GM13976 (cell line): ENCODE data around the gene MMP27.
"Not testable (repeated sequence)": the region's sequence is repeated elsewhere in the genome, so short reads cannot be mapped to it uniquely, and the experiment has no call there.

ENCODE experiments used
- DNase-seq: peaks from one replicate; pipeline ENCODE4 v3.0.0; 2012; ENCODE audit warnings: low spot score
- CTCF ChIP-seq: IDR thresholded peaks from 2 replicates; pipeline ENCODE4 v1.5.1; 2012; ENCODE audit warnings: borderline replicate concordance, mild to moderate bottlenecking; ENCODE audit not compliant: insufficient read depth; ENCODE audit errors: extremely low read depth, missing control alignments, control extremely low read depth
- in situ Hi-C: fragments of 300-500 bp; cut with MboI; formaldehyde crosslinking; loops from one replicate; pipeline ENCODE4 v1.12.0; 2022; ENCODE audit warnings: low sequenced_read_pairs, mixed read lengths, inconsistent platforms; ENCODE audit not compliant: unreplicated experiment

MMP27 gene

GRCh38 chr11:102733232-102733875, 27.8 kb upstream of the MMP27 start:
- TF ChIP-seq CTCF = peak; percentile 67
- peak; percentile 71 for DNase-seq
- in situ Hi-C loops = no loop called here

- in situ Hi-C loops, DNase-seq: not testable (repeated sequence)
Observed at GRCh38 chr11:102730944-102731343, 25.4 kb upstream of the MMP27 start.

- TF ChIP-seq CTCF = no peak
- in situ Hi-C loops = no loop called here
- DNase-seq = no peak
Observed at GRCh38 chr11:102729849-102730815, 24.6 kb upstream of the MMP27 start.

GRCh38 chr11:102727890-102728289, 22.3 kb upstream of the MMP27 start:
- in situ Hi-C loops = no loop called here
- no peak for TF ChIP-seq CTCF
- no peak for DNase-seq

- DNase-seq = no peak
- TF ChIP-seq CTCF = no peak
- in situ Hi-C loops = no loop called here
Observed at GRCh38 chr11:102724904-102725500, 19.4 kb upstream of the MMP27 start, which contains the start of gene MMP8. TSS of gene MMP8 (minus strand) at chr11:102724954. CDS start at chr11:102724855, 99 bp downstream.

GRCh38 chr11:102722821-102723220, 17.3 kb upstream of the MMP27 start:
- DNase-seq = no peak
- in situ Hi-C loops = no loop called here
- TF ChIP-seq CTCF = no peak

GRCh38 chr11:102719620-102720277, 14.2 kb upstream of the MMP27 start:
- in situ Hi-C loops = no loop called here
- DNase-seq = no peak
- no peak for TF ChIP-seq CTCF
